ENCODE measurements around the gene SLC25A21. TPM values are rescaled to one million over a fixed set of nuclear protein-coding genes. Genes with fewer than 3 reads are reported as not detected.
"Not testable (repeated sequence)": the region's sequence is repeated elsewhere in the genome, so short reads cannot be mapped to it uniquely, and the experiment has no call there.

SLC25A21 gene
- total RNA-seq, 1 experiment from 2014 or later, result 2.1 TPM

DNA sequence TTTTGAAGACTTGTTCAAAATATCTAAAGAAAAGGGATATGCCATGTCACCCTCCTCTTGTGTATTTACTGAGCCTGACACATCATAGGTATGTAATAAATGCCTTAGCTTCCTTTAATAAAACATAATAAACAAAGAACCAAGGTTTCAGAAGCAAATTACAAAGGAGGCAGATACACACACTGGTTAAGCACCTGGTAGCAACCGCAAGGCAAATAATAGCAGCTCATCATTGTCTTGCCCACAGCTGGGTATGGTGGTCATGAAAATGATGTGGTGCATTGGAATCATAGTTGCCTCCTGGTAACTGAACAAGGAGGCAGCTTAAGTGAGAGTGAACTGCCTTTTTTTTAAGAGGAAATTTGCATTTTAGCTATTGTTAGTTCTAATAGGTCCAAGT is 471.8 kb downstream of the SLC25A21 start:
- no peaks in the 10 kb centered on the region for H3K9me3 ChIP-seq (ENCODE audit: control insufficient read depth, insufficient read depth, low read depth, low read length)
- in situ Hi-C loops (cut with HindIII; ENCODE audit: low pct_unique_long_range_greater_than_20kb, low sequenced_read_pairs), result no loop called here

GRCh38 chr14:36699420-36699819 is 473.0 kb downstream of the SLC25A21 start:
- DNase-seq (ENCODE audit: low read depth, low spot score); CTCF ChIA-PET; in situ Hi-C loops (cut with HindIII; ENCODE audit: low pct_unique_long_range_greater_than_20kb, low sequenced_read_pairs); intact Hi-C loops (cut with micrococcal nuclease; ENCODE audit: unreplicated experiment); POLR2A ChIA-PET; H3K4me1 ChIP-seq (ENCODE audit: control insufficient read depth, insufficient read depth, low read length); H3K27me3 ChIP-seq (ENCODE audit: control insufficient read depth, insufficient read depth, low read length); H3K4me3 ChIP-seq (ENCODE audit: low read depth in 2 of 2, low read length in 2 of 2); H3K27ac ChIP-seq (ENCODE audit: low read length); ATAC-seq; H3K36me3 ChIP-seq (ENCODE audit: control insufficient read depth, insufficient read depth, low read length); BruUV-seq (replicated peaks); H3K9me3 ChIP-seq (ENCODE audit: control insufficient read depth, insufficient read depth, low read depth, low read length): not testable (repeated sequence)

More for the DNA sequence above, 471.8 kb downstream of the SLC25A21 start:
- no peak overlapping the region for H3K27ac ChIP-seq (ENCODE audit: low read length)
- ChIA-PET POLR2A (interaction anchor here (0.6 kb wide), 1 partner anchor 24 kb away, joined by 3 read pairs; no protein-coding TSS in a partner anchor), CTCF (no interaction called here)
- no peak for TF ChIP-seq POLR2AphosphoS5 (IDR thresholded peaks at IDR 0.05; ENCODE audit: low read depth, low read length)
- TF ChIP-seq TCF7L2 (IDR thresholded peaks at IDR 0.05; ENCODE audit: low read depth, low read length), result no peak
- no peak for TF ChIP-seq SIN3A (IDR thresholded peaks at IDR 0.05; ENCODE audit: borderline replicate concordance, insufficient read depth, low read depth, low read length)
- TF ChIP-seq, protein P1, sequence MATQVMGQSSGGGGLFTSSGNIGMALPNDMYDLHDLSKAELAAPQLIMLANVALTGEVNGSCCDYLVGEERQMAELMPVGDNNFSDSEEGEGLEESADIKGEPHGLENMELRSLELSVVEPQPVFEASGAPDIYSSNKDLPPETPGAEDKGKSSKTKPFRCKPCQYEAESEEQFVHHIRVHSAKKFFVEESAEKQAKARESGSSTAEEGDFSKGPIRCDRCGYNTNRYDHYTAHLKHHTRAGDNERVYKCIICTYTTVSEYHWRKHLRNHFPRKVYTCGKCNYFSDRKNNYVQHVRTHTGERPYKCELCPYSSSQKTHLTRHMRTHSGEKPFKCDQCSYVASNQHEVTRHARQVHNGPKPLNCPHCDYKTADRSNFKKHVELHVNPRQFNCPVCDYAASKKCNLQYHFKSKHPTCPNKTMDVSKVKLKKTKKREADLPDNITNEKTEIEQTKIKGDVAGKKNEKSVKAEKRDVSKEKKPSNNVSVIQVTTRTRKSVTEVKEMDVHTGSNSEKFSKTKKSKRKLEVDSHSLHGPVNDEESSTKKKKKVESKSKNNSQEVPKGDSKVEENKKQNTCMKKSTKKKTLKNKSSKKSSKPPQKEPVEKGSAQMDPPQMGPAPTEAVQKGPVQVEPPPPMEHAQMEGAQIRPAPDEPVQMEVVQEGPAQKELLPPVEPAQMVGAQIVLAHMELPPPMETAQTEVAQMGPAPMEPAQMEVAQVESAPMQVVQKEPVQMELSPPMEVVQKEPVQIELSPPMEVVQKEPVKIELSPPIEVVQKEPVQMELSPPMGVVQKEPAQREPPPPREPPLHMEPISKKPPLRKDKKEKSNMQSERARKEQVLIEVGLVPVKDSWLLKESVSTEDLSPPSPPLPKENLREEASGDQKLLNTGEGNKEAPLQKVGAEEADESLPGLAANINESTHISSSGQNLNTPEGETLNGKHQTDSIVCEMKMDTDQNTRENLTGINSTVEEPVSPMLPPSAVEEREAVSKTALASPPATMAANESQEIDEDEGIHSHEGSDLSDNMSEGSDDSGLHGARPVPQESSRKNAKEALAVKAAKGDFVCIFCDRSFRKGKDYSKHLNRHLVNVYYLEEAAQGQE (IDR thresholded peaks at IDR 0.05; ENCODE audit: insufficient read depth in 1 of 2, low read depth in 2 of 2, low read length in 1 of 2), result no peak
- TF ChIP-seq CTCF (IDR thresholded peaks at IDR 0.05), result no peak
- DNase-seq (ENCODE audit: low read depth, low spot score), result no peak
- no peaks in the 10 kb centered on the region for H3K4me1 ChIP-seq (ENCODE audit: control insufficient read depth, insufficient read depth, low read length)
- no peak overlapping the region for H3K4me3 ChIP-seq (ENCODE audit: low read depth in 2 of 2, low read length in 2 of 2)
- BruUV-seq (replicated peaks), result no TSS peak
- no peak for ATAC-seq
- intact Hi-C loops (cut with micrococcal nuclease; ENCODE audit: unreplicated experiment), result no loop called here
- H3K36me3 ChIP-seq (ENCODE audit: control insufficient read depth, insufficient read depth, low read length), result no peaks in the 10 kb centered on the region
- no peaks in the 10 kb centered on the region for H3K27me3 ChIP-seq (ENCODE audit: control insufficient read depth, insufficient read depth, low read length)

DNA sequence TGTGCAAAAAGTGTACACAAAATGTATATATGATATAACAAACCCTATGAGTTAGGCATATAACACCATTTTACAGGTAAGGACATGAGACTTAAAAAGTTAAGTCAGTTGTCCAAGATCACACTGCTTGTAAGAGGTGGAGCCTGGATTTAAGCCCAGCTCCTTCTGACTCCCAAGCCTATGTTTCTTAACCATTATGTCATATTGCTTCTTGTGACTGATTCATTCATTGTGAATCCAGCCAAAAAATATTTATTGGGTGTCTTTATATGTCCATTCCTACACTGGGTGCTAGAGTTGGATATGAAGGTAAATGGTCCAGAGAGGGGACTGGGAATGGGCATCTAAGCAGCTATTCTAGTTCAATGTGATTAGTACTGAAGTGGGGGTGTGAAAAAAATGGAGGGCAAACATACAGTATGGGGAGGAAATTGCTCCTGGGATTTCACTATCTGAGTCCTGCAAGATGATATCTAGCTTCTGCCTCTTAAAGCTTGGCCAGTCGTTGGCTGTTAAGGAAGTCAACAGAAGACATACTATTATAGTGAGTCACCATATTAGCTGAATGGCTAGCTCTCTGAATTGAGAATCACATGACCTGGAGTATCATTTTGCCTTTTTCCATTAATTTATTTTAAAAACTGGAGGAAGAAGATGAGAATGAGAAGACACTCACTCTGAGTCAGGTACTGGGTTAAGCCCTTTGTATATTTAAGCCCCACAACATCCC is 481.9 kb downstream of the SLC25A21 start:
- H3K27me3 ChIP-seq (ENCODE audit: control insufficient read depth, insufficient read depth, low read length), result no peaks in the 10 kb centered on the region
- no peak for TF ChIP-seq POLR2AphosphoS5 (IDR thresholded peaks at IDR 0.05; ENCODE audit: low read depth, low read length)
- no peak for TF ChIP-seq TCF7L2 (IDR thresholded peaks at IDR 0.05; ENCODE audit: low read depth, low read length)
- TF ChIP-seq SIN3A (IDR thresholded peaks at IDR 0.05; ENCODE audit: borderline replicate concordance, insufficient read depth, low read depth, low read length), result no peak
- TF ChIP-seq, protein P1 (IDR thresholded peaks at IDR 0.05; ENCODE audit: insufficient read depth in 1 of 2, low read depth in 2 of 2, low read length in 1 of 2), result no peak
- no peak for TF ChIP-seq CTCF (IDR thresholded peaks at IDR 0.05)
- no peak for DNase-seq (ENCODE audit: low read depth, low spot score)
- in situ Hi-C loops (cut with HindIII; ENCODE audit: low pct_unique_long_range_greater_than_20kb, low sequenced_read_pairs) (no loop called here), intact Hi-C loops (cut with micrococcal nuclease; ENCODE audit: unreplicated experiment) (no loop called here)
- ChIA-PET POLR2A (no interaction called here), CTCF (no interaction called here)
- ATAC-seq, result no peak
- BruUV-seq (replicated peaks), result no TSS peak
- no peak overlapping the region for H3K4me3 ChIP-seq (ENCODE audit: low read depth in 2 of 2, low read length in 2 of 2)
- no peaks in the 10 kb centered on the region for H3K9me3 ChIP-seq (ENCODE audit: control insufficient read depth, insufficient read depth, low read depth, low read length)
- H3K4me1 ChIP-seq (ENCODE audit: control insufficient read depth, insufficient read depth, low read length), result no peaks in the 10 kb centered on the region
- no peaks in the 10 kb centered on the region for H3K36me3 ChIP-seq (ENCODE audit: control insufficient read depth, insufficient read depth, low read length)
- H3K27ac ChIP-seq (ENCODE audit: low read length), result no peak overlapping the region
